HCT116 (cell line): ENCODE data around the gene SRGAP2B.
"Not testable (repeated sequence)": the region's sequence is repeated elsewhere in the genome, so short reads cannot be mapped to it uniquely, and the experiment has no call there.

Source experiments
- CEBPB ChIP-seq: IDR thresholded peaks from 2 replicates; pipeline ENCODE4 v1.6.1; 2012; ENCODE audit warnings: low read depth
- EGR1 ChIP-seq: IDR thresholded peaks from 2 replicates; pipeline ENCODE4 v1.6.1; 2012; ENCODE audit warnings: low read depth
- EZH2 ChIP-seq: fragments of 200-600 bp; sonication (generic); IDR thresholded peaks from 2 replicates; pipeline ENCODE4 v1.6.1; 2017; ENCODE audit warnings: antibody characterized with exemption, mixed run types
- EZH2phosphoT487 ChIP-seq: fragments of 200-600 bp; IDR thresholded peaks from 2 replicates; pipeline ENCODE4 v1.6.1; 2018; ENCODE audit warnings: antibody characterized with exemption, borderline replicate concordance
- JUND ChIP-seq: IDR thresholded peaks from 2 replicates; pipeline ENCODE4 v1.6.1; 2012
- MAX ChIP-seq: IDR thresholded peaks from 2 replicates; pipeline ENCODE4 v1.6.1; 2012
- POLR2A ChIP-seq: IDR thresholded peaks from 2 replicates; pipeline ENCODE4 v1.7.0; 2011; ENCODE audit warnings: borderline replicate concordance; ENCODE audit not compliant: insufficient read depth, insufficient read length; ENCODE audit errors: extremely low read depth
- POLR2AphosphoS5 ChIP-seq: IDR thresholded peaks from 2 replicates; pipeline ENCODE4 v1.6.1; 2011; ENCODE audit warnings: mild to moderate bottlenecking, low read depth, low read length, moderate library complexity
- REST ChIP-seq: IDR thresholded peaks from 2 replicates; pipeline ENCODE4 v1.6.1; 2012; ENCODE audit warnings: low read depth
- YY1 ChIP-seq: IDR thresholded peaks from 2 replicates; pipeline ENCODE4 v1.6.1; 2011; ENCODE audit warnings: low read length, low read depth, moderate library complexity, mild to moderate bottlenecking; ENCODE audit not compliant: insufficient replicate concordance; ENCODE audit errors: extremely low read depth
- ZBTB33 ChIP-seq: IDR thresholded peaks from 2 replicates; pipeline ENCODE4 v1.6.1; 2011; ENCODE audit warnings: mild to moderate bottlenecking, low read length, moderate library complexity; ENCODE audit not compliant: insufficient replicate concordance; ENCODE audit errors: extremely low read depth
- ZFX ChIP-seq: fragments of 450-650 bp; IDR thresholded peaks from 2 replicates; pipeline ENCODE4 v1.6.1; 2017
- ZNF274 ChIP-seq: fragments of 200-500 bp; sonication (Bioruptor generic); IDR thresholded peaks from 2 replicates; pipeline ENCODE4 v1.6.1; 2014; ENCODE audit warnings: mild to moderate bottlenecking, low read depth, low read length, inconsistent platforms
- TF ChIP-seq, protein P1 (sequence below), 3 experiments: fragments of 200-600 bp in 1 of 3; sonication (generic) in 1 of 3; IDR thresholded peaks in 2 of 3; conservative IDR thresholded peaks in 1 of 3; 2 replicates each; pipeline ENCODE4 v1.5.1; 2012 to 2017; ENCODE audit warnings: low read depth in 2 of 3, low read length in 2 of 3, antibody characterized with exemption in 1 of 3, borderline replicate concordance in 1 of 3, control low read depth in 1 of 3, mild to moderate bottlenecking in 1 of 3, mixed read lengths in 1 of 3, mixed run types in 1 of 3, moderate library complexity in 1 of 3; ENCODE audit not compliant: insufficient read depth in 1 of 3

DNA sequence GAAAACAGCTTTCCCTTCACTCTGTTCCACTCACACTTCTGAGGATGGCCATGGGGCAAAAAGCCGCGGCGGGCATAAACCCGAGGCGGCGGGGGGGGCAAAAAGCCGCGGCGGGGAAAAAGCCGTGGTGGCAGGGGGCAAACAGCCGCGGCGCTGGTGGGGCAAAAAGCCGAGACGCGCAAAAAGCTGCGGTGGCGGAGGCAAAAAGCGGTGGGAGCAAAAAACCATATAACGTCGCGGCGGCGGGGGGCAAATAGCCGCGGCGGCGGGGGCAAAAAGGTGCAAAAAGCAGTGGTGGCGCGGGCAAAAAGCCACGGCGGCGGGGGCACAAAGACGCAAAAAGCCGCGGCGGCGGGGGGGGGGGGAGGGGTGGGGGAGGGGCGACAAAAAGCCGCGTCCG, 212.8 kb downstream of the SRGAP2B start:
- TF ChIP-seq, protein P1, sequence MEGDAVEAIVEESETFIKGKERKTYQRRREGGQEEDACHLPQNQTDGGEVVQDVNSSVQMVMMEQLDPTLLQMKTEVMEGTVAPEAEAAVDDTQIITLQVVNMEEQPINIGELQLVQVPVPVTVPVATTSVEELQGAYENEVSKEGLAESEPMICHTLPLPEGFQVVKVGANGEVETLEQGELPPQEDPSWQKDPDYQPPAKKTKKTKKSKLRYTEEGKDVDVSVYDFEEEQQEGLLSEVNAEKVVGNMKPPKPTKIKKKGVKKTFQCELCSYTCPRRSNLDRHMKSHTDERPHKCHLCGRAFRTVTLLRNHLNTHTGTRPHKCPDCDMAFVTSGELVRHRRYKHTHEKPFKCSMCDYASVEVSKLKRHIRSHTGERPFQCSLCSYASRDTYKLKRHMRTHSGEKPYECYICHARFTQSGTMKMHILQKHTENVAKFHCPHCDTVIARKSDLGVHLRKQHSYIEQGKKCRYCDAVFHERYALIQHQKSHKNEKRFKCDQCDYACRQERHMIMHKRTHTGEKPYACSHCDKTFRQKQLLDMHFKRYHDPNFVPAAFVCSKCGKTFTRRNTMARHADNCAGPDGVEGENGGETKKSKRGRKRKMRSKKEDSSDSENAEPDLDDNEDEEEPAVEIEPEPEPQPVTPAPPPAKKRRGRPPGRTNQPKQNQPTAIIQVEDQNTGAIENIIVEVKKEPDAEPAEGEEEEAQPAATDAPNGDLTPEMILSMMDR (IDR thresholded peaks at IDR 0.05 in 2 of 3, conservative IDR thresholded peaks at IDR 0.05 in 1 of 3; ENCODE audit: borderline replicate concordance in 1 of 3, insufficient read depth in 1 of 3, low read depth in 2 of 3, low read length in 2 of 3): not testable (repeated sequence)
- not testable (repeated sequence) for TF ChIP-seq POLR2A, MAX, ZNF274, YY1, EZH2phosphoT487, POLR2AphosphoS5, ZFX, EGR1, JUND, REST, ZBTB33, CEBPB, EZH2
